Spinal cord (tissue), 10 donors: Measurements from ENCODE around the gene GOLGA6B. TPM values are rescaled to one million over a fixed set of nuclear protein-coding genes. Genes with fewer than 3 reads are reported as not detected.
A peak's percentile ranks its signal among the peaks of the same experiment; 100 is the strongest.
"Not testable (repeated sequence)": the region's sequence is repeated elsewhere in the genome, so short reads cannot be mapped to it uniquely, and the experiment has no call there.

ENCODE experiments used
- DNase-seq, 6 donors: peaks; one replicate each; pipeline versions ENCODE4 v3.0.0 to v3.0.0-alpha.2; 2013 to 2015; ENCODE audit warnings: low spot score in 6 of 6, low read depth in 4 of 6
- H3K27ac ChIP-seq: one replicate; pipeline ENCODE4 v1.5.1; 2013; ENCODE audit warnings: low read depth, low read length, control low read depth
- H3K27me3 ChIP-seq: one replicate; pipeline ENCODE4 v1.6.1; 2013; ENCODE audit warnings: low read length; ENCODE audit not compliant: control insufficient read depth, insufficient read depth
- H3K36me3 ChIP-seq: one replicate; pipeline ENCODE4 v1.6.1; 2013; ENCODE audit warnings: low read length; ENCODE audit not compliant: control insufficient read depth, insufficient read depth
- H3K4me1 ChIP-seq: one replicate; pipeline ENCODE4 v1.6.1; 2013; ENCODE audit warnings: low read length; ENCODE audit not compliant: control insufficient read depth, insufficient read depth
- H3K4me3 ChIP-seq: one replicate; pipeline ENCODE4 v1.5.1; 2013; ENCODE audit warnings: low read depth, low read length, control low read depth
- H3K9me3 ChIP-seq: one replicate; pipeline ENCODE4 v1.6.1; 2013; ENCODE audit warnings: low read length; ENCODE audit not compliant: control insufficient read depth, insufficient read depth
- WGBS: methylation state at CpG from one replicate; pipeline ENCODE4 v1.1.5; 2013; ENCODE audit warnings: missing lambda C conversion rate; ENCODE audit not compliant: insufficient coverage; 5-methylcytosine and 5-hydroxymethylcytosine counted together
- polyA plus RNA-seq, 2 donors: library from polyadenylated mRNA; unstranded; fragments of 120-200 nt; gene quantifications; one replicate each; pipeline ENCODE4 v1.2.1, GENCODE V29; 2013; ENCODE audit not compliant: insufficient read length in 2 of 2
- small RNA-seq: library from RNA; depleted of rRNA; stranded (forward); fragments of <200 nt; gene quantifications from one replicate; pipeline ENCODE3, GENCODE V24; 2014; ENCODE audit warnings: low replicate concordance
- total RNA-seq, 2 donors: library from RNA; depleted of rRNA in 1 of 2; stranded (reverse); fragments of 120-200 nt in 1 of 2; fragments of >200 nt in 1 of 2; gene quantifications; one replicate each; pipeline versions ENCODE4 v1.2.3 to v1.2.4, GENCODE V29; 2013 to 2014
- donor health status: healthy.

GOLGA6B gene
- total and polyA plus RNA-seq, 4 donors, result 0.11 to 1.3 TPM; not detected in 2

DNA sequence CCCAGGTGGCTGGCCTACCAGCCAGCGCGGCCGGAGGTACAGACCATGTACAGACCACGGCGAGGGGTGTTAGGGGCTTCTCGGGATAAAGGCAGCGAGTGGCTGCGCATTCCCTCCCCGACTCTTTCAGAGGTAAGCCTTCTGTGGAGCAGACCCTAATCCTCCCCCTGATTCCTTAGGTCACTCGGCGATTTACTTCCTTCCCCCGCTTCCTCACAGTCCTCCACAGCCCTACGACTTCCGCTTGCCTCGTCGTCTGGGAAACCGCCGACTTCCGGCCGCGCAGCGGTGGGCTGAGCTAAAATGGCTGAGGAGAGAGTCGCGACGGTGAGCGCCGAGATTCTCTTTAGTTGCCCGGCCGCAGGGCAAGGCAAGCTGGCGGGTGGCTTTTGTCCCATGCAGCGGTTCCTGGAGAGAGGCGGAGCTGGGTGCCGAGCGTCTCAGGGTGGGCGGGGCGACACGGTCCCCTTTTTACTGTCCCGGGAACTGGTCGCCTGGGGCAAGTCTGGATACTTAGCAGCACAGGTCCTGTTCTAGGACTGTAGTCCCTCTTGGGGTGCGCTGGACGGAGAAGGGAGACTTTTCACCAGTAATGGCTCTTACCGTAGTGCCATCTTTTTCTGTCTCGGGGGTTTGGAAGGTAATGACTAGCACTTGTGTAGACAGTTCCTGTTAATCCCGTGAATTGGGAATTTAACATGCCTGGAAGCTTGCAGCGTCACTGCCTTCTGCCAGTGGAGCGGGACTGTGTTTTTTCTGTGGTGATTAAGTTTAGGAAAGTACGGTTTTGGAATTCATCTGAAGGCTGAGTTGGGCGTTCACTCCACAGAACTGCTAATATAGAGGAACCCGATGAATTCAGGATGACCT, 31.7 kb downstream of the GOLGA6B start, which contains the start of the genes BBS4 and HIGD2B:
Gene BBS4, plus strand, starts transcription at position 283 of the 870 bp plus-strand sequence. Its CDS starts 21 bp downstream, at position 304.
Gene HIGD2B, minus strand, starts transcription at position 258 of the 870 bp plus-strand sequence. CDS start 9,808 bp downstream, outside the sequence.
- Histone ChIP-seq H3K4me1 (peaks cover 9% of the 10 kb centered on the region), H3K4me3 (peak within 1 kb of the TSS; percentile 65), H3K27me3 (no peaks in the 10 kb centered on the region), H3K9me3 (no peaks in the 10 kb centered on the region), H3K27ac (peak within 1 kb of the TSS; percentile 87), H3K36me3 (no peaks in the 10 kb centered on the region)
- WGBS, result 0% methylated on average over 45 of the region's 49 CpGs
- peak; percentile 79 to 97 (median 86) for DNase-seq

DNA sequence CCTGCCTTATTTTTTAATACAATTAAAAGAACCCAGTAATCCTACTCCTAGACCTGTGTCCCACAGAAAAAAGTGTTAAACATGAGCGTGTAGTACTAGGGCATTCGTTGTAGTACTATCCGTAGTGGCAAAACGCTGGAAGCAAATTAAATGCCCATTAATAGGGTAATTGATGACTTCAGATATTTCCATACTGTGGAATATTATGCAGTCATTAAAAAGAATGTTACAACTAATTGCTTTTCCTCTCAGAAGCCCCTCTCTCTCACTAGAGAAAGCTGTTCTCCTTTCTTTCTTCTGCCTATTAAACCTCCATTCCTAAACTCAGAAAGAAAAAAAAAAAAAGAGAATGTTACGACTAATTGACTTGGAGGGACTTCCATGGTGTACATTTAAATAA, 34.2 kb downstream of the GOLGA6B start:
- WGBS, result no CpG with 5 or more reads among the region's 5 CpGs
- no peak overlapping the region for H3K27ac ChIP-seq
- peaks cover 9% of the 10 kb centered on the region for H3K4me1 ChIP-seq
- no peaks in the 10 kb centered on the region for H3K36me3 ChIP-seq
- no peaks in the 10 kb centered on the region for H3K9me3 ChIP-seq
- DNase-seq, result no peak
- H3K27me3 ChIP-seq, result no peaks in the 10 kb centered on the region
- no peak overlapping the region for H3K4me3 ChIP-seq

DNA sequence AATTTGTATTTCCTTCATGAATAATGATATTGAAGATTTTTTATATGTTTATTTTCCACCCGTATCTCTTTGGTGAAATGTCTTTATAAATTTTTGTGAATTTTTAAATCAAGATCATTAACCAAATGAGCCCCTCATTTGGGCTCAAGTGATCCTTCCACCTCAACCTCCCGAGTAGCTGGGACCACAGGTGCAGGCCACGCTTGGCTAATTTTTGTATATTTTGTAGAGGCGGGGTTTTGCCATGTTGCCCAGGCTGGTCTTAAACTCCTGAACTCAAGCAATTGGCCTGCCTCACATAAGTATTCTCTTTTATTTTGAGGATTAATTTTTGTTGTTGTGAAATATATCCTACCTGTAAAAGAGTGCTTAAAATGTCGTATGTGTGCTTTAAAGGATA, 36.4 kb downstream of the GOLGA6B start:
- Histone ChIP-seq H3K4me1 (peaks cover 9% of the 10 kb centered on the region), H3K36me3 (no peaks in the 10 kb centered on the region), H3K4me3 (no peak overlapping the region), H3K27ac (no peak overlapping the region), H3K9me3 (no peaks in the 10 kb centered on the region), H3K27me3 (no peaks in the 10 kb centered on the region)
- no CpG with 5 or more reads among the region's 5 CpGs for WGBS
- DNase-seq, result no peak

DNA sequence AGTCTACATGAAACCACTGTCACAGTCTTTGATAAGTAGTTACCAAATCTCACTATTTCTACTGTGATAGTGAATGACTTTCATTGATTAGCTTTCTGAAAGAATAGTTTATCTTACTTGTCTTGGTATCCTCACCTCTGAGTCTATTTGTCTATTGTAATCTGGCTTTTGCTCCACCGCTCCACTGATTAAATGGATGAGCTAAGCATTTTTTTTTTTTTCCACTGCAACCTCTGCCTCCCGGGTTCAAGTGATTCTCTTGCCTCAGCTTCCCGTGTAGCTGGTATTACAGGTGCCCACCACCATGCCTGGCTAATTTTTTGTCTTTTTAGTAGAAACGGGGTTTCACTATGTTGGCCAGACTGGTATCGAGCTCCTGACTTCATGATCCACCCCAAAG, 44.4 kb downstream of the GOLGA6B start:
- DNase-seq, result no peak
- no peak overlapping the region for H3K27ac ChIP-seq
- H3K36me3 ChIP-seq, result no peaks in the 10 kb centered on the region
- H3K4me3 ChIP-seq, result no peak overlapping the region
- WGBS, result 92% methylated on average over 2 of the region's 5 CpGs
- no peaks in the 10 kb centered on the region for H3K27me3 ChIP-seq
- H3K4me1 ChIP-seq, result no peaks in the 10 kb centered on the region
- H3K9me3 ChIP-seq, result no peaks in the 10 kb centered on the region

DNA sequence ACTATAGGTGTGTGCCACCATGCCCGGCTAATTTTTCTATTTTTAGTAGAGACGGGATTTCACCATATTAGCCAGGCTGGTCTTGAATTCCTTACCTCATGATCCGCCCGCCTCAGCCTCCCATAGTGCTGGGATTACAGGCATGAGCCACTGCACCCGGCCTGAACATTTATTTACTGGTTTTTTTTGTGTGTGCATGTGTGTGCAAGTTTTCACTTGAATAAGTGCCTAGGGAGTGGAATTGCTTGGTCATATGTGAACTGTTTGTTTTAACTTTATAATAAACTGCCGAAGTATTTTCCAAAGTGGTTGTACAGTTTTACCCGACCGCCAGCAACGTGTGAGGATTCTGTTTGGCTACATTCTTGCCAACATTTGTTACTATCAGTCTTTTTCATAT, 45.6 kb downstream of the GOLGA6B start:
- H3K9me3 ChIP-seq, result no peaks in the 10 kb centered on the region
- no peaks in the 10 kb centered on the region for H3K4me1 ChIP-seq
- H3K27ac ChIP-seq, result no peak overlapping the region
- no peak for DNase-seq
- no peaks in the 10 kb centered on the region for H3K36me3 ChIP-seq
- H3K27me3 ChIP-seq, result no peaks in the 10 kb centered on the region
- 100% methylated on average over 2 of the region's 9 CpGs for WGBS
- H3K4me3 ChIP-seq, result no peak overlapping the region

DNA sequence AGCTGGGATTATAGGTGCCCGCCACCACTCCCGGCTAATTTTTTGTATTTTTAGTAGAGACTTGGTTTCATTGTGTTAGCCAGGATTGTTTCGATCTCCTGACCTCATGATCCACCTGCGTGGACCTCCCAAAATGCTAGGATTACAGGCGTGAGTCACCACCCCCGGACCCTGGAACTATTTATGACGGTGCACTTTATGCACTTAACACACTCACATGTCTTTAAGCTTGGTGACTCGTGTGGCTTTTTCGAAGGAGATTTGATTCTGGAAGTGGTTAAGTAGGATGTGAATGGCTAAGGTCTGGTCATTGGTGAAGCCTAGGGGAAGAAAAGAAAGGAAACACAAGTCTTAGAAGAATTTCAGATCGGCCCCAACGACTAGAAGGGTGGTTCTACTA, 51.8 kb downstream of the GOLGA6B start:
- 90% methylated on average over 2 of the region's 11 CpGs for WGBS
- H3K9me3 ChIP-seq, result no peaks in the 10 kb centered on the region
- DNase-seq, result no peak

DNA sequence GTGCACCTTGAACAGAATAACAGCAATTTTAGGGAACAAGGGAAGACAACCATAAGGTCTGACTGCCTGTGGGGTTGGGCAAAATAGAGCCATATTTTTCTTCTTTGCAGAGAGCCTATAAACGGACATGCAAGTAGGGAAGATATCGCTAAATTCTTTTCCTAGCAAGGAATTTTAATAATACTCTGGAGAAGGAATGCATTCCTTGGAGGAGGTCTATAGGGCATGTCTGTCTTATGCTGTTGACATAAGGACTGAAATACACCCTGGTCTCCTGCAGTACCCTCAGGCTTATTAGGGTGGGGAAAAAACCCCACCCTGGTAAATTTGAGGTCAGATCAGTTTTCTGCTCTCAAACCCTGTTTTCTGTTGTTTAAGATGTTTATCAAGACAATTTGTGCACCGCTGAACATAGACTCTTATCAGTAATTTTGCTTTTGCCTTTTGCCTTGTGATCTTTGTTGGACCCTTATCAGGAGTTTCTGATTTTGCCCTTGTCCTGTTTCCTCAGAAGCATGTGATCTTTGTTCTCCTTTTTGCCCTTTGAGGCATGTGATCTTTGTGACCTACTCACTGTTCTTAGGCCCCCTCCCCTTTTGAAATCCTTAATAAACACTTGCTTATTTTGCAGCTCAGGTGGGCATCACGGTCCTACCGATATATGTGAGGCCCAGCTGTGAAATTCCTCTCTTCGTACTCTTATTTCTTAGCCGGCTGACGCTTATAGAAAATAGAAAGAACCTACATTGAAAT, 54.2 kb downstream of the GOLGA6B start:
- not testable (repeated sequence) for H3K27ac ChIP-seq, H3K9me3 ChIP-seq, H3K4me3 ChIP-seq, DNase-seq, H3K4me1 ChIP-seq, H3K27me3 ChIP-seq, H3K36me3 ChIP-seq
- 100% methylated on average over 1 of the region's 8 CpGs for WGBS

More for the DNA sequence above, 51.8 kb downstream of the GOLGA6B start:
- no peak overlapping the region for H3K4me3 ChIP-seq
- no peak overlapping the region for H3K27ac ChIP-seq
- H3K4me1 ChIP-seq, result no peaks in the 10 kb centered on the region
- H3K36me3 ChIP-seq, result peaks cover 6% of the 10 kb centered on the region
- no peaks in the 10 kb centered on the region for H3K27me3 ChIP-seq

Small RNAs within 50 kb of the gene (small RNA-seq; reads per million reads assigned to genes)
- gene RN7SL853P, result not detected

Other genes starting within 250 kb of the GOLGA6B start
- gene ARIH1, start 180.4 kb upstream of the GOLGA6B start, total RNA-seq, result 10 to 100 TPM; 67.6 to 73.8 TPM
- gene ARIH1, start 180.4 kb upstream of the GOLGA6B start, polyA plus RNA-seq, result 100 to 1,000 TPM; 141 to 179 TPM
- not detected for gene HIGD2B, start 31.5 kb downstream of the GOLGA6B start, total RNA-seq
- not detected for gene HIGD2B, start 31.5 kb downstream of the GOLGA6B start, polyA plus RNA-seq
- gene BBS4, start 31.5 kb downstream of the GOLGA6B start, total RNA-seq, result 10 to 100 TPM; 44.0 to 48.4 TPM
- 10 to 100 TPM; 42.3 to 46.1 TPM for gene BBS4, start 31.5 kb downstream of the GOLGA6B start, polyA plus RNA-seq
- 10 to 100 TPM; 49.6 to 56.7 TPM for gene ADPGK, start 129.1 kb downstream of the GOLGA6B start, total RNA-seq
- gene ADPGK, start 129.1 kb downstream of the GOLGA6B start, polyA plus RNA-seq, result 10 to 100 TPM; 30.9 to 38.1 TPM